Keratinocyte (primary cell): Measurements from ENCODE around the gene PLXNB3.

Experiments used
- EZH2 ChIP-seq: IDR thresholded peaks from one replicate; pipeline ENCODE4 v1.6.1; 2012; ENCODE audit warnings: inconsistent platforms, mild to moderate bottlenecking, low read length, moderate library complexity
- TF ChIP-seq, protein P1 (sequence below), 3 experiments: IDR thresholded peaks in 1 of 3; conservative IDR thresholded peaks in 1 of 3; optimal IDR thresholded peaks in 1 of 3; 2 replicates in 2 of 3; 3 replicates in 1 of 3; pipeline versions ENCODE3 to v1.5.1; 2011; ENCODE audit warnings: low read length in 3 of 3, mild to moderate bottlenecking in 3 of 3, moderate library complexity in 2 of 3, control low read depth in 1 of 3, inconsistent platforms in 1 of 3; ENCODE audit not compliant: insufficient read depth in 2 of 3; ENCODE audit errors: extremely low read depth in 1 of 3

DNA sequence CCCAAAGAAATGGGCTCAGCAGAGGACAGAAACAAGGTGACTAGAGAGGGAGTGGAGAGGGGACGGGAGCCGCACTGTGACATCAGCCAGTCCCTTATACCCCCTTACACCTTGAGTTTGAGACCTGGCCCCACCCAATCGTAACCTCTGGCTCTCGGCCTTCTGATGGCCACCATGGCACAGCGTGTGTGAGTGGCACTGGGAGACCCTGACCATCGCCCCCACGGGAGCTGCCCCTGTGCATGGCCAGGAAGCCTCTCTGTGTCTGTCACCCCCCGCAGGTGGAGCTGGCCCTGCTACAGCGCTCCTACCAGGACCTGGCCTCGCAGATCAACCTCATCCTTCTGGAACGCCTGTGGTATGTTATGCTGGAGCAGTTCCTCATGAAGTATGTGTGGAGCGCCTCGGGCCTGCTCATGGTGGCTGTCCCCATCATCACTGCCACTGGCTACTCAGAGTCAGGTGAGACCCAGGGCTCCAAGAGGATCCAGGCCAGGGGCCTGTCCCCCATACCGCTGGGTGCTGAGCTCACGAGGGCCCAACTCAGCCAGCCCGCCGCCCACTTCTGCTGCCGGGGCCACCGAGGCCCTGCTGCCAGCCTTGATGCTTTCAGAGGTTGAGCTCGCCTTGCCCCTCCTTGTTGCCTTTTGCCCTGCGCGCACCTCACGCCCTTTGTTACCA is 35.0 kb upstream of the PLXNB3 start:
- TF ChIP-seq, protein P1, sequence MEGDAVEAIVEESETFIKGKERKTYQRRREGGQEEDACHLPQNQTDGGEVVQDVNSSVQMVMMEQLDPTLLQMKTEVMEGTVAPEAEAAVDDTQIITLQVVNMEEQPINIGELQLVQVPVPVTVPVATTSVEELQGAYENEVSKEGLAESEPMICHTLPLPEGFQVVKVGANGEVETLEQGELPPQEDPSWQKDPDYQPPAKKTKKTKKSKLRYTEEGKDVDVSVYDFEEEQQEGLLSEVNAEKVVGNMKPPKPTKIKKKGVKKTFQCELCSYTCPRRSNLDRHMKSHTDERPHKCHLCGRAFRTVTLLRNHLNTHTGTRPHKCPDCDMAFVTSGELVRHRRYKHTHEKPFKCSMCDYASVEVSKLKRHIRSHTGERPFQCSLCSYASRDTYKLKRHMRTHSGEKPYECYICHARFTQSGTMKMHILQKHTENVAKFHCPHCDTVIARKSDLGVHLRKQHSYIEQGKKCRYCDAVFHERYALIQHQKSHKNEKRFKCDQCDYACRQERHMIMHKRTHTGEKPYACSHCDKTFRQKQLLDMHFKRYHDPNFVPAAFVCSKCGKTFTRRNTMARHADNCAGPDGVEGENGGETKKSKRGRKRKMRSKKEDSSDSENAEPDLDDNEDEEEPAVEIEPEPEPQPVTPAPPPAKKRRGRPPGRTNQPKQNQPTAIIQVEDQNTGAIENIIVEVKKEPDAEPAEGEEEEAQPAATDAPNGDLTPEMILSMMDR (optimal IDR thresholded peaks at IDR 0.05 in 1 of 3, IDR thresholded peaks at IDR 0.05 in 1 of 3, conservative IDR thresholded peaks at IDR 0.05 in 1 of 3; ENCODE audit: extremely low read depth in 1 of 3, insufficient read depth in 2 of 3, low read length in 3 of 3) = no peak
- TF ChIP-seq EZH2 = no peak
